IMR-90 (cell line): ENCODE measurements around the gene TYRO3.
A peak's percentile ranks its signal among the peaks of the same experiment; 100 is the strongest.

Experiments used
- CEBPB ChIP-seq: IDR thresholded peaks from 2 replicates; pipeline ENCODE4 v1.6.1; 2012; ENCODE audit warnings: low read depth, low read length, improper control_type of control experiment
- CHD1 ChIP-seq: IDR thresholded peaks from 2 replicates; pipeline ENCODE4 v1.6.1; 2012; ENCODE audit warnings: low read depth, low read length, improper control_type of control experiment
- MAFK ChIP-seq: IDR thresholded peaks from 2 replicates; pipeline ENCODE4 v1.6.1; 2012; ENCODE audit warnings: low read depth, low read length, improper control_type of control experiment
- MAZ ChIP-seq: IDR thresholded peaks from 2 replicates; pipeline ENCODE4 v1.6.1; 2012; ENCODE audit warnings: low read depth, mild to moderate bottlenecking, low read length, improper control_type of control experiment, moderate library complexity, borderline replicate concordance
- POLR2A ChIP-seq: IDR thresholded peaks from 2 replicates; pipeline ENCODE4 v1.6.1; 2012; ENCODE audit warnings: mild to moderate bottlenecking, low read depth, low read length
- RCOR1 ChIP-seq: IDR thresholded peaks from 2 replicates; pipeline ENCODE4 v1.6.1; 2012; ENCODE audit warnings: mild to moderate bottlenecking, low read length, improper control_type of control experiment; ENCODE audit not compliant: insufficient replicate concordance
- TF ChIP-seq, protein P1 (sequence below): conservative IDR thresholded peaks from 2 replicates; pipeline ENCODE4 v1.5.1; 2012; ENCODE audit warnings: mild to moderate bottlenecking, low read depth, low read length, improper control_type of control experiment
- TF ChIP-seq, protein P2 (sequence below): fragments of 150-350 bp; IDR thresholded peaks from 2 replicates; pipeline ENCODE4 v1.6.1; 2017; ENCODE audit warnings: mild to moderate bottlenecking, antibody characterized with exemption, low read length, low read depth

DNA sequence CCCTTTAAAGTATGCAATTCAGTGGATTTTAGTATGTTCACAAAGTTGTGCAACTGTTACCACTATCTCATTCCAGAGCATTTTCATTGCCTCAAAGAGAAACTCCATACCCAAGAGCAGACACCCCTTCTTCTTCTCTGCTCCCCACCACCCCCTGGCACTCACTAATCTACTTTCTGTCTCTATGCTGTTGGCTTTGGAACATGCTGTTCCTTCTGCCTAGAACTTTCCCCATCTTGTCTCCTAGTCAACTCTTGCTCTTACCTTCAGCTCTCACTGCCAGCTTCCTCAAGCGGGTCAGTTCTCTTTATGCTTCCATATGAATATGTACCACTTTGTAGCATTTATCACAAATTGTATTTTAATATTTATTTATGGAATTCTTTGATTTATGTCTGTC, 50.1 kb downstream of the TYRO3 start:
- TF ChIP-seq POLR2A (no peak), MAZ (no peak), CEBPB (peak; percentile 25; the same call in 1 of the 2 replicates), CHD1 (no peak), RCOR1 (no peak), MAFK (no peak)
- TF ChIP-seq, protein P1, sequence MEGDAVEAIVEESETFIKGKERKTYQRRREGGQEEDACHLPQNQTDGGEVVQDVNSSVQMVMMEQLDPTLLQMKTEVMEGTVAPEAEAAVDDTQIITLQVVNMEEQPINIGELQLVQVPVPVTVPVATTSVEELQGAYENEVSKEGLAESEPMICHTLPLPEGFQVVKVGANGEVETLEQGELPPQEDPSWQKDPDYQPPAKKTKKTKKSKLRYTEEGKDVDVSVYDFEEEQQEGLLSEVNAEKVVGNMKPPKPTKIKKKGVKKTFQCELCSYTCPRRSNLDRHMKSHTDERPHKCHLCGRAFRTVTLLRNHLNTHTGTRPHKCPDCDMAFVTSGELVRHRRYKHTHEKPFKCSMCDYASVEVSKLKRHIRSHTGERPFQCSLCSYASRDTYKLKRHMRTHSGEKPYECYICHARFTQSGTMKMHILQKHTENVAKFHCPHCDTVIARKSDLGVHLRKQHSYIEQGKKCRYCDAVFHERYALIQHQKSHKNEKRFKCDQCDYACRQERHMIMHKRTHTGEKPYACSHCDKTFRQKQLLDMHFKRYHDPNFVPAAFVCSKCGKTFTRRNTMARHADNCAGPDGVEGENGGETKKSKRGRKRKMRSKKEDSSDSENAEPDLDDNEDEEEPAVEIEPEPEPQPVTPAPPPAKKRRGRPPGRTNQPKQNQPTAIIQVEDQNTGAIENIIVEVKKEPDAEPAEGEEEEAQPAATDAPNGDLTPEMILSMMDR: no peak
- TF ChIP-seq, protein P2, sequence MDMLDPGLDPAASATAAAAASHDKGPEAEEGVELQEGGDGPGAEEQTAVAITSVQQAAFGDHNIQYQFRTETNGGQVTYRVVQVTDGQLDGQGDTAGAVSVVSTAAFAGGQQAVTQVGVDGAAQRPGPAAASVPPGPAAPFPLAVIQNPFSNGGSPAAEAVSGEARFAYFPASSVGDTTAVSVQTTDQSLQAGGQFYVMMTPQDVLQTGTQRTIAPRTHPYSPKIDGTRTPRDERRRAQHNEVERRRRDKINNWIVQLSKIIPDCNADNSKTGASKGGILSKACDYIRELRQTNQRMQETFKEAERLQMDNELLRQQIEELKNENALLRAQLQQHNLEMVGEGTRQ: no peak
